Measurements from ENCODE around the gene KHNYN.

GRCh38 chr14:24427537-24428508, 1.9 kb upstream of the KHNYN start:
- TF ChIP-seq CTCF (IDR thresholded peaks at IDR 0.05) (no peak), POLR2A (IDR thresholded peaks at IDR 0.05) (no peak)

All from lower leg skin (tissue), 3 donors.